Measurements from ENCODE around the gene LCT. TPM values are rescaled to one million over a fixed set of nuclear protein-coding genes. Genes with fewer than 3 reads are reported as not detected.
A peak's percentile ranks its signal among the peaks of the same experiment; 100 is the strongest.

The LCT gene
- total RNA-seq, 1 experiment from 2014 or later = 0.82 TPM

DNA sequence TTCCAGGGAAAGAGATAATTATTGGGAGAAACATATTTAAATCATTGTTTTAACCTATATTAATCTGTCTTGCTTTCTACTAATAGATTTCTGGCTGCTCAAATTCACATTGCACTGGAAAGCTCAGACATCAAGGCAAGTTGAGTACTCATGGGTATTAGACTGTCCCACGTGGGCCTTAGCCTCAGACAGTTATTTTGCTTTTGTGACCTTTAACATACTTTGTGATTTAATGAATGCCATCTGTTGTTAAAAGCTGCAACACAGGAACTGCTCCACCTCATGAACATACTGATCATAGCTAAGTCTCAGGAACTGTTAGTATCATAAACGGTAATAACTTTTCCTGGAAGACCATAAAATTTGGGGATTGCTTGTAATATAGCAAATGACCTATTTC, 2.7 kb upstream of the LCT start:
- POLR2A ChIA-PET = no interaction called here
- DNase-seq = no peak
- H3K4me3 ChIP-seq (ENCODE audit: low read depth, low read length) = no peak overlapping the region
- peaks cover 64% of the 10 kb centered on the region for H3K36me3 Mint-ChIP-seq (ENCODE audit: insufficient read depth, unreplicated experiment)
- peaks cover 21% of the 10 kb centered on the region for H3K4me1 Mint-ChIP-seq (ENCODE audit: low read depth, unreplicated experiment)
- H3K36me3 ChIP-seq (ENCODE audit: control insufficient read depth, insufficient read depth, low read length) = peaks cover 2% of the 10 kb centered on the region
- intact Hi-C loops (cut with micrococcal nuclease; ENCODE audit: unreplicated experiment) = no loop called here
- H3K9me3 ChIP-seq = no peaks in the 10 kb centered on the region
- CTCF ChIA-PET = interaction anchor here (0.6 kb wide), 1 partner anchor 55 kb away, joined by 3 read pairs; no protein-coding TSS in a partner anchor
- H3K4me1 ChIP-seq = peaks cover 17% of the 10 kb centered on the region
- H3K9me3 Mint-ChIP-seq (ENCODE audit: unreplicated experiment) = no peaks in the 10 kb centered on the region
- no peak overlapping the region for H3K4me3 Mint-ChIP-seq (ENCODE audit: unreplicated experiment)
- BruUV-seq (replicated peaks) = no TSS peak
- H3K27me3 ChIP-seq (replicated peaks; ENCODE audit: control insufficient read depth, insufficient read depth, low read length) = no peaks in the 10 kb centered on the region
- H3K27me3 Mint-ChIP-seq (ENCODE audit: insufficient read depth, unreplicated experiment) = no peaks in the 10 kb centered on the region
- TF ChIP-seq CTCF (IDR thresholded peaks at IDR 0.05; ENCODE audit: insufficient read depth in 1 of 2, low read depth in 1 of 2, low read length in 1 of 2, severe bottlenecking in 1 of 2, unreplicated experiment in 1 of 2) = no peak
- H3K27ac Mint-ChIP-seq (ENCODE audit: unreplicated experiment) = no peak overlapping the region

GRCh38 chr2:135838502-135838901, 1.5 kb upstream of the LCT start:
- intact Hi-C loops (cut with micrococcal nuclease; ENCODE audit: unreplicated experiment) = no loop called here
- no peak overlapping the region for H3K27ac Mint-ChIP-seq (ENCODE audit: unreplicated experiment)
- Histone ChIP-seq H3K36me3 (ENCODE audit: control insufficient read depth, insufficient read depth, low read length) (peaks cover 2% of the 10 kb centered on the region), H3K27me3 (replicated peaks; ENCODE audit: control insufficient read depth, insufficient read depth, low read length) (no peaks in the 10 kb centered on the region), H3K9me3 (no peaks in the 10 kb centered on the region), H3K4me1 (0 out of 2 replicates have a peak, but pooled peaks cover 7% of the 10 kb centered on the region), H3K4me3 (ENCODE audit: low read depth, low read length) (no peak overlapping the region)
- H3K9me3 Mint-ChIP-seq (ENCODE audit: unreplicated experiment) = no peaks in the 10 kb centered on the region
- ChIA-PET CTCF (no interaction called here), POLR2A (no interaction called here)
- H3K36me3 Mint-ChIP-seq (ENCODE audit: insufficient read depth, unreplicated experiment) = peaks cover 52% of the 10 kb centered on the region
- H3K4me1 Mint-ChIP-seq (ENCODE audit: low read depth, unreplicated experiment) = peaks cover 9% of the 10 kb centered on the region
- BruUV-seq (replicated peaks) = no TSS peak
- DNase-seq = no peak
- no peak for TF ChIP-seq CTCF (IDR thresholded peaks at IDR 0.05; ENCODE audit: insufficient read depth in 1 of 2, low read depth in 1 of 2, low read length in 1 of 2, severe bottlenecking in 1 of 2, unreplicated experiment in 1 of 2)
- H3K27me3 Mint-ChIP-seq (ENCODE audit: insufficient read depth, unreplicated experiment) = no peaks in the 10 kb centered on the region
- H3K4me3 Mint-ChIP-seq (ENCODE audit: unreplicated experiment) = no peak overlapping the region

GRCh38 chr2:135832891-135833290, 4.1 kb downstream of the LCT start:
- CTCF ChIA-PET = interaction anchor here (0.8 kb wide), 1 partner anchor 36 kb away, joined by 3 read pairs; no protein-coding TSS in a partner anchor
- POLR2A ChIA-PET = no interaction called here
- H3K4me1 Mint-ChIP-seq (ENCODE audit: low read depth, unreplicated experiment) = peaks cover 33% of the 10 kb centered on the region
- TF ChIP-seq CTCF (IDR thresholded peaks at IDR 0.05; ENCODE audit: insufficient read depth in 1 of 2, low read depth in 1 of 2, low read length in 1 of 2, severe bottlenecking in 1 of 2, unreplicated experiment in 1 of 2) = no peak
- no peak overlapping the region for H3K4me3 Mint-ChIP-seq (ENCODE audit: unreplicated experiment)
- no peaks in the 10 kb centered on the region for H3K27me3 Mint-ChIP-seq (ENCODE audit: insufficient read depth, unreplicated experiment)
- no peaks in the 10 kb centered on the region for H3K9me3 ChIP-seq
- no peaks in the 10 kb centered on the region for H3K9me3 Mint-ChIP-seq (ENCODE audit: unreplicated experiment)
- peaks cover 46% of the 10 kb centered on the region for H3K4me1 ChIP-seq
- H3K27ac Mint-ChIP-seq (ENCODE audit: unreplicated experiment) = peak overlapping the region; percentile 63
- intact Hi-C loops (cut with micrococcal nuclease; ENCODE audit: unreplicated experiment) = no loop called here
- no TSS peak for BruUV-seq (replicated peaks)
- H3K27me3 ChIP-seq (replicated peaks; ENCODE audit: control insufficient read depth, insufficient read depth, low read length) = no peaks in the 10 kb centered on the region
- no peak overlapping the region for H3K4me3 ChIP-seq (ENCODE audit: low read depth, low read length)
- no peaks in the 10 kb centered on the region for H3K36me3 ChIP-seq (ENCODE audit: control insufficient read depth, insufficient read depth, low read length)
- peaks cover 17% of the 10 kb centered on the region for H3K36me3 Mint-ChIP-seq (ENCODE audit: insufficient read depth, unreplicated experiment)
- no peak for DNase-seq
